Measurements from ENCODE around the gene AP1S2.

- TF ChIP-seq EZH2 (IDR thresholded peaks at IDR 0.05; ENCODE audit: insufficient read depth, poor library complexity, severe bottlenecking) (no peak), EZH2phosphoT487 (IDR thresholded peaks at IDR 0.05; ENCODE audit: insufficient read depth, low read depth) (no peak)
These were observed at the start of gene AP1S2 for GRCh38 chrX:15854712-15855567.
